Tibial nerve (tissue), 4 donors: ENCODE measurements around the gene HEATR3. TPM values are rescaled to one million over a fixed set of nuclear protein-coding genes. Genes with fewer than 3 reads are reported as not detected.
A peak's percentile ranks its signal among the peaks of the same experiment; 100 is the strongest.

Source experiments
- DNase-seq, 2 donors: peaks; one replicate each; pipeline ENCODE4 v3.0.0-alpha.2; 2019; ENCODE audit warnings: low spot score in 2 of 2
- H3K27ac ChIP-seq, 4 donors: fragments of 200-600 bp; sonication (generic) in 3 of 4; one replicate each; pipeline ENCODE4 v1.5.1; 2017 to 2019; ENCODE audit warnings: mild to moderate bottlenecking in 1 of 4
- H3K27me3 ChIP-seq, 2 donors: fragments of 200-600 bp; sonication (generic) in 1 of 2; one replicate each; pipeline versions ENCODE4 v1.5.1 to v1.6.0; 2017 to 2019
- H3K36me3 ChIP-seq, 3 donors: fragments of 200-600 bp; sonication (generic); one replicate each; pipeline ENCODE4 v1.5.1; 2018 to 2019
- H3K4me1 ChIP-seq, 4 donors: fragments of 200-600 bp; sonication (generic) in 3 of 4; one replicate each; pipeline ENCODE4 v1.5.1; 2017 to 2019
- H3K4me3 ChIP-seq, 4 donors: fragments of 200-600 bp; sonication (generic) in 3 of 4; one replicate each; pipeline ENCODE4 v1.5.1; 2017 to 2019; ENCODE audit warnings: mild to moderate bottlenecking in 1 of 4, moderate library complexity in 1 of 4
- H3K9me3 ChIP-seq, 4 donors: fragments of 200-600 bp; sonication (generic) in 3 of 4; one replicate each; pipeline ENCODE4 v1.5.1; 2017 to 2019
- EP300 ChIP-seq, 2 donors: sonication (generic); formaldehyde crosslinking; IDR thresholded peaks; one replicate each; pipeline ENCODE4 v1.6.1; 2017; ENCODE audit warnings: antibody characterized with exemption in 2 of 2, mild to moderate bottlenecking in 1 of 2
- POLR2A ChIP-seq, 2 donors: fragments of 450-650 bp; IDR thresholded peaks; one replicate each; pipeline ENCODE4 v1.6.1; 2017; ENCODE audit warnings: antibody characterized with exemption in 2 of 2, mild to moderate bottlenecking in 2 of 2, moderate library complexity in 2 of 2
- WGBS, 2 donors: methylation state at CpG; one replicate each; pipeline ENCODE4 v1.1.5; 2018; 5-methylcytosine and 5-hydroxymethylcytosine counted together
- total RNA-seq, 4 donors: library from RNA; depleted of rRNA; stranded (reverse); fragments of >200 nt; gene quantifications; one replicate each; pipeline ENCODE4 v1.1.0, GENCODE V29; 2016
- TF ChIP-seq, protein P1 (sequence below), 5 experiments: fragments of 200-600 bp in 3 of 5; fragments of 450-650 bp in 2 of 5; sonication (generic) in 3 of 5; IDR thresholded peaks; one replicate each; pipeline ENCODE4 v1.5.1; 2016 to 2019; ENCODE audit warnings: antibody characterized with exemption in 5 of 5, mild to moderate bottlenecking in 3 of 5, moderate library complexity in 2 of 5

The HEATR3 gene, protein sequence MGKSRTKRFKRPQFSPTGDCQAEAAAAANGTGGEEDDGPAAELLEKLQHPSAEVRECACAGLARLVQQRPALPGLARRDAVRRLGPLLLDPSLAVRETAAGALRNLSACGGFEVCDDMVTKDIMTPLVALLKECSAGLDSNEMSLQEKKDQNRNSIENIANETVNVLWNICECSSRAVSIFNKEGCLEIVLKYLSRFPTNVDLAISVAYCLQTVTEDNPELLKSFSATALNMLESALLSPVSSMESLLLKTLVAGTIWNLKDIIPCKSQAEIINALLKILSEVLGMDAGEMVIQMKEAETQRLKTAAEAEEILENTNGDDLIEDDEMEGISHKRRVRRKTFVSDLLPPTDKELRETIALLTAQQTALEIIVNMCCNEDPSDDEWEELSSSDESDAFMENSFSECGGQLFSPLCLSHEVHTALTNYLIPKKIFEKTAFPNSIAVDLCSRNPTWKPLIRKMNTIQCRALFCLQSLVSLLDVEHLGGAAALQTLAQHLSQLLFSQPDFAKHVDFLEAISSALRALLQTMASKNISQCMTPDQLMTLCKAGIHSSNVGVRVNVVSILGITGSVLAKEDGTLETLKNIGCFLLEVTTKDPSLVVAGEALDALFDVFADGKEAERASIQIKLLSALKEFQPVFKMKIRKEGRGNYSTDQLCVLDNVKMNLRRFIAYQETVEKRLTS
- total RNA-seq, result 10 to 100 TPM; 24.1 to 62.7 (median 38.9) TPM

DNA sequence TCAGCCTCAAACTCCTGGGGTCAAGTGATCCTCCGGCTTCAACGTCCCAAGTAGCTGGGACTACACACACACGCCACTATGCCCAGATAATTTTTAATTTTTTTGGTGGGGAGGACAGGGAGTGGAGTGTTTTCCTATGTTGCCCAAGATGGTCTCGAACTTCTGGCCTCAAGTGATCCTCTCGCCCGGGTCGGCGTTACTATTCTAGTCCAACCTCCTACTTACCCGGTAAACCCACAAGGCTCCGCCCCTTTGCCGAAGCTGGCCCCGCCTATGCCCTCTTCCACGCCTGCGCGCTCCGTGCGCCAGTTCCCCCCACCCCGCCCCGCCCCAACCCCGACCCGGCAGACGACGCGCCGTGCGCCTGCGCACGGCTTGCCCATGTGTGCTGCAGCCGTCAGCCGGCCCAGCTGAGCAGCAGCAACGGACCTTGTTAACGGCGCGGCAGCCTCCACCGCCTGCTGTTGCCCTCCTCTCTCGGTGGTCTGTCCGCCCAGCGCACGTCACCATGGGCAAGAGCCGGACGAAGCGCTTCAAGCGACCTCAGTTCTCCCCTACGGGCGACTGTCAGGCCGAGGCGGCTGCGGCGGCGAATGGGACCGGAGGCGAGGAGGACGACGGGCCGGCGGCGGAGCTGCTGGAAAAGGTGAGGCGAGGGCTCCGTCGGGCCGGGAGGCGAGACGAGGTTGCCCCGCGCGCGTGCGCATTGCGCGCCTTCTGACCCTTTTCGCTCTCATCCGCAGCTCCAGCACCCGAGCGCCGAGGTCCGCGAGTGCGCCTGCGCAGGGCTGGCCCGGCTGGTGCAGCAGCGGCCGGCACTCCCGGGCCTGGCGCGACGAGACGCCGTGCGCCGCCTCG lies at the start of gene HEATR3:
HEATR3 (plus strand) TSS at position 347 of the 858 bp plus-strand sequence; CDS start at position 509, 162 bp downstream.
- H3K4me3 ChIP-seq, result peak within 1 kb of the TSS; percentile 87 to 92 (median 90)
- DNase-seq, result peak; percentile 77 to 84
- H3K4me1 ChIP-seq, result peaks cover 0 to 24% (median 18%) of the 10 kb centered on the region in 4 donors
- TF ChIP-seq POLR2A (IDR thresholded peaks at IDR 0.05) (peak; percentile 8 to 36), EP300 (IDR thresholded peaks at IDR 0.05) (peak; percentile 37 to 78)
- TF ChIP-seq, protein P1, sequence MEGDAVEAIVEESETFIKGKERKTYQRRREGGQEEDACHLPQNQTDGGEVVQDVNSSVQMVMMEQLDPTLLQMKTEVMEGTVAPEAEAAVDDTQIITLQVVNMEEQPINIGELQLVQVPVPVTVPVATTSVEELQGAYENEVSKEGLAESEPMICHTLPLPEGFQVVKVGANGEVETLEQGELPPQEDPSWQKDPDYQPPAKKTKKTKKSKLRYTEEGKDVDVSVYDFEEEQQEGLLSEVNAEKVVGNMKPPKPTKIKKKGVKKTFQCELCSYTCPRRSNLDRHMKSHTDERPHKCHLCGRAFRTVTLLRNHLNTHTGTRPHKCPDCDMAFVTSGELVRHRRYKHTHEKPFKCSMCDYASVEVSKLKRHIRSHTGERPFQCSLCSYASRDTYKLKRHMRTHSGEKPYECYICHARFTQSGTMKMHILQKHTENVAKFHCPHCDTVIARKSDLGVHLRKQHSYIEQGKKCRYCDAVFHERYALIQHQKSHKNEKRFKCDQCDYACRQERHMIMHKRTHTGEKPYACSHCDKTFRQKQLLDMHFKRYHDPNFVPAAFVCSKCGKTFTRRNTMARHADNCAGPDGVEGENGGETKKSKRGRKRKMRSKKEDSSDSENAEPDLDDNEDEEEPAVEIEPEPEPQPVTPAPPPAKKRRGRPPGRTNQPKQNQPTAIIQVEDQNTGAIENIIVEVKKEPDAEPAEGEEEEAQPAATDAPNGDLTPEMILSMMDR (IDR thresholded peaks at IDR 0.05), result peak in 1 of 5 experiments; percentile 24
- no peaks in the 10 kb centered on the region for H3K27me3 ChIP-seq
- H3K9me3 ChIP-seq, result no peaks in the 10 kb centered on the region
- peak within 1 kb of the TSS; percentile 88 to 93 (median 91) for H3K27ac ChIP-seq
- H3K36me3 ChIP-seq, result peaks cover 0 to 17% (median 0%) of the 10 kb centered on the region in 3 donors
- 5 to 6% methylated on average over 27 to 43 of the region's 91 CpGs for WGBS, 2 donors

DNA sequence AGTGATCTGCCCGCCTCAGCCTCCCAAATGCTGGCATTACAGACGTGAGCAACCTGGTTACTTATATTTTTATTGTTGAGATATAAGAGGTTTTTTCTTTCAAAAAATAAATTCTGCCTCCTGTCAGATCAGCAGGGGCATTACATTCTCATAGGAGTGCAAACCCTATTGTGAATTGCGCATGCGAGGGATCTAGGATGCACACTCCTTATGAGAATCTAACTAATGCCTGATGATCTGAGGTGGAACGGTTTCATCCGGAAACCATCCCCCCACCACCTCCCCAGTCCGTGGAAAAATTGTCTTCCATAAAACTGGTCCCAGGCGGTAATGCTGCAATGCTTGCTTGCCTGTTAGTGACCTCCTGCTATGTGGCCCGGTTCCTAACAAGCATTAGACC lies 48.2 kb upstream of the HEATR3 start:
- TF ChIP-seq EP300 (IDR thresholded peaks at IDR 0.05), result no peak
- TF ChIP-seq, protein P1 (IDR thresholded peaks at IDR 0.05), result no peak
- no peak for TF ChIP-seq POLR2A (IDR thresholded peaks at IDR 0.05)
- no peak overlapping the region for H3K27ac ChIP-seq
- 87 to 88% methylated on average over 9 of the region's 9 CpGs for WGBS, 2 donors

DNA sequence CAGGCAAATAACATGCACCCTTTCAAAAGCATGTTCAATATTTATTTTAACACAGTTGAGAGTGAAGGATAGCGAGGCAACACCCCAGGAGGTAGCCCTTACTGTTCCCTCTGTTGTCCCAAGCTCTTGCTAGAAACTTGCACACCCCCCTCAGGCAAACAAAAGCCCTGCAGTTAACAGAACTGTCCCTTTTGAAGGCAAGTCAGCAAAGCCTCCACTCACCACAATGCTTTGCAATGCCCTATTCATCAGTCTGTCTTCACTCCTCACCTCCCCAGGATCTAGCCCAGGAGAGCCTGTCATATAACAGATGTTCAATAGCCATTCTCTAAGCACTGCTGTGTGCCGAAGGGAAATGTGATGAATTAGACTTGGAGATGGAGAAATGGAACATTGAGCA lies 44.2 kb upstream of the HEATR3 start:
- DNase-seq, result no peak
- Histone ChIP-seq H3K27ac (no peak overlapping the region), H3K4me3 (no peak overlapping the region), H3K9me3 (no peaks in the 10 kb centered on the region), H3K4me1 (peaks cover 0 to 13% (median 3%) of the 10 kb centered on the region in 4 donors), H3K36me3 (no peaks in the 10 kb centered on the region), H3K27me3 (no peaks in the 10 kb centered on the region)
- 51 to 52% methylated on average over 2 of the region's 2 CpGs for WGBS, 2 donors
- TF ChIP-seq, protein P1 (IDR thresholded peaks at IDR 0.05), result no peak
- no peak for TF ChIP-seq POLR2A (IDR thresholded peaks at IDR 0.05)
- TF ChIP-seq EP300 (IDR thresholded peaks at IDR 0.05), result no peak

More for the DNA sequence above, 48.2 kb upstream of the HEATR3 start:
- H3K36me3 ChIP-seq, result no peaks in the 10 kb centered on the region
- no peaks in the 10 kb centered on the region for H3K27me3 ChIP-seq
- no peaks in the 10 kb centered on the region for H3K9me3 ChIP-seq
- H3K4me1 ChIP-seq, result no peaks in the 10 kb centered on the region
- DNase-seq, result no peak
- no peak overlapping the region for H3K4me3 ChIP-seq

DNA sequence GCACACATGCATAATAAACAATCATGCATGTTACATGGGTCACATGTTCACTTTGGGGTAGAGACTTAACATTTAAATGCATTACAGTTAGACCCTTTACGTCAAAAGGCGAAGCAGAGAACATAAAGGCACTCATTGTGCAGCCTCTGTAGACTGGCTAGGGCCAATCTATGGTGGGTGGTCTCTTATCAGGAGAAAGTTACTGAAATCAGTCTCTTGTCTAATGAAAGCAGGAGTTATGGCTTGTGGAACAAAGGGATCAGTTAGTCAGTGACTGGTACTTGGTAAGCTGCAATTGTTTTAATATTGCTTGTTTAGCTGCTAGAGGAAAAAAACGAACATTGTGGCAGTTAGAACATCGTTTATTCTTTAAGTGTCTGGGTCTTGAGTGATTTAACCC lies 42.1 kb upstream of the HEATR3 start:
- H3K36me3 ChIP-seq, result no peaks in the 10 kb centered on the region
- H3K27me3 ChIP-seq, result no peaks in the 10 kb centered on the region
- 23 to 28% methylated on average over 4 of the region's 4 CpGs for WGBS, 2 donors
- DNase-seq, result no peak
- no peaks in the 10 kb centered on the region for H3K9me3 ChIP-seq
- H3K4me1 ChIP-seq, result peaks cover 0 to 34% (median 9%) of the 10 kb centered on the region in 4 donors
- no peak overlapping the region for H3K27ac ChIP-seq
- TF ChIP-seq, protein P1 (IDR thresholded peaks at IDR 0.05), result no peak
- TF ChIP-seq POLR2A (IDR thresholded peaks at IDR 0.05), result no peak
- no peak for TF ChIP-seq EP300 (IDR thresholded peaks at IDR 0.05)
- no peak overlapping the region for H3K4me3 ChIP-seq
